Thyroid gland (tissue), 4 donors: ENCODE results near the gene SLC25A46.

Experiments used
- CTCF ChIP-seq, 6 experiments: fragments of 200-600 bp in 3 of 6; fragments of 450-650 bp in 3 of 6; sonication (generic) in 3 of 6; IDR thresholded peaks; one replicate each; pipeline ENCODE4 v1.5.1; 2016 to 2019; ENCODE audit warnings: antibody characterized with exemption in 6 of 6, mild to moderate bottlenecking in 2 of 6, inconsistent platforms in 1 of 6, moderate library complexity in 1 of 6
- POLR2A ChIP-seq, 2 donors: fragments of 450-650 bp; IDR thresholded peaks; one replicate each; pipeline ENCODE4 v1.6.1; 2017; ENCODE audit warnings: antibody characterized with exemption in 2 of 2, mild to moderate bottlenecking in 2 of 2, moderate library complexity in 1 of 2

GRCh38 chr5:110784901-110785300, 46.1 kb downstream of the SLC25A46 start:
- no peak for TF ChIP-seq CTCF (IDR thresholded peaks at IDR 0.05)
- no peak for TF ChIP-seq POLR2A (IDR thresholded peaks at IDR 0.05)
